ENCODE data around the gene ZFP30. TPM values are rescaled to one million over a fixed set of nuclear protein-coding genes. Genes with fewer than 3 reads are reported as not detected.

Gene ZFP30
- total RNA-seq, 1 donor from 2014 or later, result 16.4 TPM

- CTCF ChIA-PET, result no interaction called here
- no peak overlapping the region for H3K27ac Mint-ChIP-seq
- no peak for ATAC-seq (ENCODE audit: low read depth)
- peaks cover 49% of the 10 kb centered on the region for H3K9me3 Mint-ChIP-seq
- no peaks in the 10 kb centered on the region for H3K27me3 Mint-ChIP-seq
- H3K4me3 Mint-ChIP-seq, result no peak overlapping the region
- POLR2A ChIA-PET, result no interaction called here
- intact Hi-C loops (cut with micrococcal nuclease), result no loop called here
- H3K4me1 Mint-ChIP-seq, result no peaks in the 10 kb centered on the region
- peaks cover 81% of the 10 kb centered on the region for H3K36me3 Mint-ChIP-seq (ENCODE audit: low read depth)
- no peak for TF ChIP-seq CTCF (IDR thresholded peaks at IDR 0.05)
- DNase-seq, result no peak
Observed at GRCh38 chr19:37564624-37565369, 90.5 kb downstream of the ZFP30 start.

Other genes with a start within 250 kb of the ZFP30 start
- gene ZNF569, start 188.0 kb downstream of the ZFP30 start, total RNA-seq, result 6.1 and 6.8 TPM in 2 replicates
- 5.8 and 7.1 TPM in 2 replicates for gene ZNF570, start 186.1 kb downstream of the ZFP30 start, total RNA-seq
- 8.4 and 8.7 TPM in 2 replicates for gene ZNF793, start 148.5 kb downstream of the ZFP30 start, total RNA-seq
- 5.0 and 5.2 TPM in 2 replicates for gene ZNF571, start 60.7 kb downstream of the ZFP30 start, total RNA-seq
- gene ZNF540, start 60.6 kb downstream of the ZFP30 start, total RNA-seq, result 1.9 and 2.9 TPM in 2 replicates
- 9.6 and 10.3 TPM in 2 replicates for gene ZNF607, start 64.3 kb upstream of the ZFP30 start, total RNA-seq
- 18.7 and 19.8 TPM in 2 replicates for gene ZNF573, start 124.1 kb upstream of the ZFP30 start, total RNA-seq